HEK293T (cell line): Measurements from ENCODE around the gene IL17REL.

Experiments used
- ARNT ChIP-seq: fragments of 450-650 bp; IDR thresholded peaks from 2 replicates; pipeline ENCODE4 v1.6.1; 2017; ENCODE audit warnings: mild to moderate bottlenecking
- BHLHE40 ChIP-seq: fragments of 450-650 bp; IDR thresholded peaks from 2 replicates; pipeline ENCODE4 v1.6.1; 2016; ENCODE audit warnings: mild to moderate bottlenecking, moderate library complexity, borderline replicate concordance
- CTBP1 ChIP-seq: fragments of 450-650 bp; IDR thresholded peaks from 2 replicates; pipeline ENCODE4 v1.6.1; 2016; ENCODE audit warnings: borderline replicate concordance
- FOXA1 ChIP-seq: fragments of 450-650 bp; IDR thresholded peaks from 2 replicates; pipeline ENCODE4 v1.6.1; 2016; ENCODE audit warnings: mild to moderate bottlenecking
- FOXK2 ChIP-seq: fragments of 450-650 bp; IDR thresholded peaks from 2 replicates; pipeline ENCODE4 v1.6.1; 2016; ENCODE audit warnings: mild to moderate bottlenecking
- FOXM1 ChIP-seq: fragments of 450-650 bp; IDR thresholded peaks from 2 replicates; pipeline ENCODE4 v1.6.1; 2017; ENCODE audit warnings: mild to moderate bottlenecking, borderline replicate concordance
- L3MBTL2 ChIP-seq: fragments of 450-650 bp; conservative IDR thresholded peaks from 2 replicates; pipeline ENCODE4 v1.6.1; 2016; ENCODE audit warnings: mild to moderate bottlenecking
- NFRKB ChIP-seq: fragments of 450-650 bp; IDR thresholded peaks from 2 replicates; pipeline ENCODE4 v1.6.1; 2016; ENCODE audit warnings: mild to moderate bottlenecking, moderate library complexity
- PKNOX1 ChIP-seq: fragments of 450-650 bp; IDR thresholded peaks from 2 replicates; pipeline ENCODE4 v1.6.1; 2016
- SP1 ChIP-seq: fragments of 450-650 bp; IDR thresholded peaks from 2 replicates; pipeline ENCODE4 v1.6.1; 2017
- SUZ12 ChIP-seq: fragments of 450-650 bp; IDR thresholded peaks from 2 replicates; pipeline ENCODE4 v1.6.1; 2016; ENCODE audit warnings: mild to moderate bottlenecking
- TARDBP ChIP-seq: fragments of 450-650 bp; IDR thresholded peaks from 2 replicates; pipeline ENCODE4 v1.6.1; 2016
- ZNF384 ChIP-seq: fragments of 450-650 bp; IDR thresholded peaks from 2 replicates; pipeline ENCODE4 v1.6.1; 2016

- TF ChIP-seq SP1: no peak
- TF ChIP-seq PKNOX1: no peak
- no peak for TF ChIP-seq BHLHE40
- TF ChIP-seq L3MBTL2: no peak
- TF ChIP-seq NFRKB: no peak
- TF ChIP-seq FOXK2: no peak
- no peak for TF ChIP-seq FOXA1
- TF ChIP-seq FOXM1: no peak
- TF ChIP-seq ARNT: no peak
- no peak for TF ChIP-seq ZNF384
- no peak for TF ChIP-seq TARDBP
- no peak for TF ChIP-seq CTBP1
- no peak for TF ChIP-seq SUZ12
These were observed 11.8 kb downstream of the IL17REL start for GRCh38 chr22:50000587-50001387.
